GM12878 (cell line): ENCODE data around the gene MYO3B. TPM values are rescaled to one million over a fixed set of nuclear protein-coding genes. Genes with fewer than 3 reads are reported as not detected.

ENCODE experiments used
- ATAC-seq: fragments of 200-7000 bp; cut with Tn5 transposase; 3 replicates; pipeline ENCODE4 v1.9.1; 2020; ENCODE audit warnings: mild to moderate bottlenecking, moderate library complexity
- BruUV-seq: library from RNA; stranded (reverse); fragments of 400-500 nt; replicated peaks from 2 replicates; lab custom pipeline; 2021; lab: Mats Ljungman, UMichigan
- CTCF ChIA-PET: fragments of 300-600 bp; sonication (Branson Sonifier 250); formaldehyde crosslinking; extraction: SDS; loops from one replicate; lab custom pipeline; 2021; ENCODE audit warnings: inconsistent platforms; lab: Yijun Ruan, JAX
- POLR2A ChIA-PET: fragments of 350-600 bp; formaldehyde crosslinking; extraction: SDS; loops from one replicate; lab custom pipeline; 2021; ENCODE audit warnings: inconsistent platforms; lab: Charles Lee
- RAD21 ChIA-PET: fragments of 300-600 bp; sonication (Branson Sonifier 250); formaldehyde crosslinking; loops from one replicate; lab custom pipeline; 2023; ENCODE audit warnings: antibody characterized with exemption; ENCODE audit not compliant: unreplicated experiment; lab: Charles Lee
- SMC1A ChIA-PET: fragments of 300-600 bp; sonication (Branson Sonifier 250); formaldehyde crosslinking; loops from one replicate; lab custom pipeline; 2023; ENCODE audit not compliant: unreplicated experiment, uncharacterized antibody; lab: Charles Lee
- DNase-seq: peaks from one replicate; pipeline ENCODE4 v3.0.0-alpha.2; 2011; ENCODE audit warnings: low read depth, low spot score
- FAIRE-seq: peaks from 3 replicates; lab custom pipeline; 2011; peaks lifted over from hg19 to GRCh38; lab: Jason Lieb, UNC
- H2AFZ ChIP-seq: 2 replicates; pipeline ENCODE4 v1.6.0; 2011; ENCODE audit warnings: low read depth, low read length, control low read depth; ENCODE audit not compliant: control insufficient read depth
- H3K27ac ChIP-seq: 2 replicates; pipeline ENCODE4 v1.5.1; 2011; ENCODE audit warnings: control low read depth; ENCODE audit not compliant: control insufficient read depth, insufficient read depth
- H3K27me3 ChIP-seq, 2 experiments: replicated peaks in 1 of 2; 2 replicates each; pipeline versions ENCODE4 v1.6.0 to v1.6.1; 2011; ENCODE audit warnings: low read length in 1 of 2; ENCODE audit not compliant: control insufficient read depth in 2 of 2, insufficient read depth in 2 of 2
- H3K36me3 ChIP-seq, 2 experiments: 2 replicates each; pipeline ENCODE4 v1.5.1; 2011; ENCODE audit warnings: low read length in 1 of 2; ENCODE audit not compliant: control insufficient read depth in 2 of 2, insufficient read depth in 2 of 2
- H3K4me1 ChIP-seq: 2 replicates; pipeline ENCODE4 v1.6.1; 2011; ENCODE audit warnings: mild to moderate bottlenecking, low read length, moderate library complexity, mixed read lengths; ENCODE audit not compliant: control insufficient read depth, insufficient read depth
- H3K4me2 ChIP-seq: 2 replicates; pipeline ENCODE4 v1.6.0; 2011; ENCODE audit warnings: control low read depth; ENCODE audit not compliant: control insufficient read depth, insufficient read depth
- H3K4me3 ChIP-seq: fragments of 200-600 bp; sonication (generic); 2 replicates; pipeline ENCODE4 v1.5.1; 2016
- H3K79me2 ChIP-seq: 2 replicates; pipeline ENCODE4 v1.6.0; 2011; ENCODE audit warnings: low read length; ENCODE audit not compliant: control insufficient read depth, insufficient read depth
- H3K9ac ChIP-seq: 2 replicates; pipeline ENCODE4 v1.8.0; 2011; ENCODE audit warnings: low read length, control low read depth, mixed read lengths; ENCODE audit not compliant: control insufficient read depth, insufficient read depth
- H3K9me3 ChIP-seq: replicated peaks from 3 replicates; pipeline ENCODE4 v1.5.1; 2011; ENCODE audit warnings: mild to moderate bottlenecking, low read length; ENCODE audit not compliant: control insufficient read depth, insufficient read depth
- H4K20me1 ChIP-seq: 2 replicates; pipeline ENCODE4 v1.6.0; 2011; ENCODE audit not compliant: control insufficient read depth, insufficient read depth
- BACH1 ChIP-seq: fragments of 450-650 bp; IDR thresholded peaks from 2 replicates; pipeline ENCODE4 v1.6.1; 2017; ENCODE audit warnings: mild to moderate bottlenecking, borderline replicate concordance
- BHLHE40 ChIP-seq, 2 experiments: fragments of 450-650 bp in 1 of 2; IDR thresholded peaks; 2 replicates each; pipeline ENCODE4 v1.6.1; 2011 to 2017; ENCODE audit warnings: low read depth in 2 of 2, borderline replicate concordance in 1 of 2, improper control_type of control experiment in 1 of 2, low read length in 1 of 2, mild to moderate bottlenecking in 1 of 2
- CBX3 ChIP-seq: fragments of 200-600 bp; sonication (generic); IDR thresholded peaks from 2 replicates; pipeline ENCODE4 v1.6.1; 2016; ENCODE audit warnings: low read depth, borderline replicate concordance
- CREB1 ChIP-seq: IDR thresholded peaks from 2 replicates; pipeline ENCODE4 v1.6.1; 2012; ENCODE audit warnings: low read depth, mild to moderate bottlenecking, inconsistent platforms
- EGR1 ChIP-seq, 2 experiments: IDR thresholded peaks; 1 replicate in 1 of 2; 2 replicates in 1 of 2; pipeline ENCODE4 v1.6.1; 2011 to 2012; ENCODE audit warnings: low read depth in 2 of 2, low read length in 2 of 2, borderline replicate concordance in 1 of 2, mild to moderate bottlenecking in 1 of 2, moderate library complexity in 1 of 2
- EP300 ChIP-seq, 2 experiments: fragments of 150-350 bp in 1 of 2; IDR thresholded peaks; 2 replicates each; pipeline ENCODE4 v1.6.1; 2011 to 2012; ENCODE audit warnings: low read depth in 2 of 2, low read length in 2 of 2, borderline replicate concordance in 1 of 2, improper control_type of control experiment in 1 of 2, inconsistent platforms in 1 of 2; ENCODE audit not compliant: control insufficient read depth in 1 of 2
- NR2F1 ChIP-seq: fragments of 450-650 bp; conservative IDR thresholded peaks from 2 replicates; pipeline ENCODE4 v1.6.1; 2017; ENCODE audit warnings: mild to moderate bottlenecking
- POLR2AphosphoS5 ChIP-seq: IDR thresholded peaks from 2 replicates; pipeline ENCODE4 v1.6.1; 2011; ENCODE audit warnings: mild to moderate bottlenecking, low read length, inconsistent platforms
- SMC3 ChIP-seq: IDR thresholded peaks from 2 replicates; pipeline ENCODE4 v1.6.1; 2011; ENCODE audit warnings: low read length, improper control_type of control experiment, borderline replicate concordance
- ZBED1 ChIP-seq: IDR thresholded peaks from 2 replicates; pipeline ENCODE4 v1.6.1; 2016; ENCODE audit warnings: borderline replicate concordance
- ZNF217 ChIP-seq: fragments of 450-650 bp; IDR thresholded peaks from 2 replicates; pipeline ENCODE4 v1.6.1; 2017; ENCODE audit warnings: antibody characterized with exemption, mild to moderate bottlenecking
- ZNF24 ChIP-seq: fragments of 450-650 bp; IDR thresholded peaks from 2 replicates; pipeline ENCODE4 v1.6.1; 2017; ENCODE audit warnings: antibody characterized with exemption, mild to moderate bottlenecking
- WGBS: methylation state at CpG from one replicate; pipeline ENCODE4 v1.1.6; 2016; ENCODE audit warnings: low lambda C conversion rate; ENCODE audit not compliant: insufficient replicate concordance, insufficient coverage; ENCODE audit errors: missing lambda C conversion rate; 5-methylcytosine and 5-hydroxymethylcytosine counted together
- in situ Hi-C: fragments of 300-500 bp; cut with MboI; formaldehyde crosslinking; loops from 9 replicates; pipeline ENCODE4 v1.14.3; 2018; ENCODE audit warnings: mixed read lengths
- intact Hi-C: fragments of 100-400 bp; cut with micrococcal nuclease; formaldehyde crosslinking; loops from one replicate; pipeline ENCODE4 v1.14.2; 2022; ENCODE audit not compliant: unreplicated experiment
- polyA plus RNA-seq, 11 experiments: library from polyadenylated mRNA; depleted of rRNA in 4 of 11; unstranded in 6 of 11; stranded (reverse) in 5 of 11; fragments of >200 nt; fragmentation: Nextera tagmentation in 4 of 11; fragmentation: Illumina TruSeq in 1 of 11; extraction: Ambion mirVana in 4 of 11; extraction: Trizol in 1 of 11; gene quantifications; 1 replicate in 1 of 11; 2 replicates in 10 of 11; pipeline versions ENCODE4 v1.2.1 to v1.2.3, GENCODE V29; 2011 to 2016; ENCODE audit warnings: inconsistent platforms in 2 of 11, missing spikeins in 2 of 11, low read depth in 1 of 11
- total RNA-seq, 4 experiments: library from RNA; depleted of rRNA in 3 of 4; stranded (reverse); fragments of >200 nt in 3 of 4; fragmentation: Illumina TruSeq in 1 of 4; extraction: Trizol in 1 of 4; gene quantifications; 2 replicates each; pipeline versions ENCODE4 v1.2.1 to v1.2.3, GENCODE V29; 2013 to 2021

Gene MYO3B
- total and polyA plus RNA-seq, 10 of the 15 experiments (the other 5 are each of a cell fraction or from before 2014, with no cell fraction given): 1.1 to 7.1 (median 2.1) TPM

DNA sequence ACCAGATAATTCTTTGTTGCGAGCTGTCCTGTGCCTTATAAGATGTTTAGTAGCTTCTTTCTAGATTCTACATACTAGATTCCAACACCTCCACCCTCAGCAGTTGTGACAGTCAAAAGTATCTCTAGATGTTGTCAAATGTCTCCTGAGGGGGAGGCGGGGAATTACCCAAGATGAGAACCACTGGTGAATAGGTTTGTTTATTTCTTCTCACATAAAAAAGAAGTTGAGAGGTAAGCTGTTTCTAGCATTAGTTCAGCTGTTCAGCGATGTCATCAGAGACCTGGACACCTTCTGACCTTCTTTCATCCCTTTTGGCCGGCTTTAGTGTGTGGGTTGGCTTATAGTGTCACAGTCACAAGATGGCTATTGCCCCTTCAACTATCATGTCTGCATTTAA is 299.7 kb downstream of the MYO3B start:
- WGBS: 4% methylated on average over 4 of the region's 4 CpGs
- no peak overlapping the region for H2AFZ ChIP-seq
- ChIA-PET RAD21 (no interaction called here), CTCF (interaction anchor here (1.2 to 1.4 kb wide), 2 partner anchors 68 to 117 kb away, joined by 3 read pairs; no protein-coding TSS in a partner anchor), SMC1A (interaction anchor here (0.5 to 1.0 kb wide), 3 partner anchors 36 to 69 kb away, joined by 3 to 4 read pairs (median 3); no protein-coding TSS in a partner anchor), POLR2A (no interaction called here)
- H3K4me1 ChIP-seq: no peaks in the 10 kb centered on the region
- no TSS peak for BruUV-seq
- no peaks in the 10 kb centered on the region; the same call in 1 of the 2 replicates for H4K20me1 ChIP-seq
- in situ Hi-C loops (no loop called here), intact Hi-C loops (no loop called here)
- TF ChIP-seq CBX3 (no peak), ZNF217 (no peak), BACH1 (no peak), SMC3 (no peak), ZNF24 (no peak), EP300 (IDR thresholded peaks at IDR 0.05; ENCODE audit: borderline replicate concordance in 1 of 2, control insufficient read depth in 1 of 2, low read depth in 2 of 2, low read length in 2 of 2) (no peak), ZBED1 (no peak)
- no peaks in the 10 kb centered on the region for H3K27me3 ChIP-seq
- H3K79me2 ChIP-seq: no peaks in the 10 kb centered on the region
- H3K36me3 ChIP-seq: no peaks in the 10 kb centered on the region
- FAIRE-seq (no peak), ATAC-seq (no peak), DNase-seq (no peak)
- H3K27ac ChIP-seq: no peak overlapping the region
- no peak overlapping the region for H3K9ac ChIP-seq
- H3K4me3 ChIP-seq: no peak overlapping the region
- H3K4me2 ChIP-seq: no peak overlapping the region
- no peaks in the 10 kb centered on the region for H3K9me3 ChIP-seq

DNA sequence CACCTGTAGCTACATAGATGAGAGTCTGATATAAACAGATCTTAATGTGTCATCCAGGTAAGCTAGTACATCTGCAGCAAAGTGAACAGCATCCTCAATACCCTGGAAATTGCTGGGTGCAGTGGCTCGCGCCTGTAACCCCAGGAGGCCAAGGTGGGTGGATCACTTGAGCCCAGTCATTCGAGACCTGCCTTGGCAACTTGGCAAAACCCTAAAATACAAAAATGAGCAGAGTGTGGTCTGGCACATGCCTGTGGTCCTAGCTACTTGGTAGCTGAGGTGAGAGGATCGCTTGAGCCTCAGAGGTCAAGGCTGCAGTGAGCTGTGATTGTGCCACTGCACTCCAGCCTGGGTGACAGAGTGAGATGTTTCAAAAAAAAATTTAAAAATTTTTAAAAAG is 303.3 kb downstream of the MYO3B start:
- ChIA-PET CTCF (interaction anchor here (1.3 kb wide), 2 partner anchors 9 to 72 kb away, joined by 5 read pairs; no protein-coding TSS in a partner anchor), RAD21 (interaction anchor here (0.8 to 1.3 kb wide), 4 partner anchors 72 to 199 kb away, joined by 3 to 4 read pairs (median 3); no protein-coding TSS in a partner anchor), SMC1A (interaction anchor here (1.0 to 2.3 kb wide), 6 partner anchors 9 to 267 kb away, joined by 3 to 8 read pairs (median 3); no protein-coding TSS in a partner anchor), POLR2A (no interaction called here)
- Histone ChIP-seq H3K27me3 (no peaks in the 10 kb centered on the region), H3K79me2 (no peaks in the 10 kb centered on the region), H3K4me2 (no peak overlapping the region), H3K27ac (no peak overlapping the region), H3K36me3 (no peaks in the 10 kb centered on the region), H3K4me1 (no peaks in the 10 kb centered on the region), H2AFZ (no peak overlapping the region), H3K9ac (no peak overlapping the region), H4K20me1 (no peaks in the 10 kb centered on the region), H3K9me3 (no peaks in the 10 kb centered on the region), H3K4me3 (no peak overlapping the region)
- BruUV-seq: no TSS peak
- intact Hi-C loops (loop anchor here (10.0 kb wide), 1 partner anchor 334 kb away; the partner anchor contains the start of gene GAD1), in situ Hi-C loops (no loop called here)
- DNase-seq: peak; percentile 21
- under 1% methylated on average over 4 of the region's 4 CpGs for WGBS
- no peak for FAIRE-seq
- peak; percentile 88 for ATAC-seq
- TF ChIP-seq BHLHE40 (IDR thresholded peaks at IDR 0.05; ENCODE audit: borderline replicate concordance in 1 of 2, low read depth in 2 of 2, low read length in 1 of 2): peak in 1 of 2 experiments; percentile 82; a peak in 2 of 4 replicates
- no peak for TF ChIP-seq POLR2AphosphoS5
- 0 out of 2 replicates have a peak, but pooled peaks have one; percentile 22 for TF ChIP-seq NR2F1
- TF ChIP-seq CREB1: no peak
- no peak for TF ChIP-seq EGR1 (IDR thresholded peaks at IDR 0.05; ENCODE audit: borderline replicate concordance in 1 of 2, low read depth in 2 of 2, low read length in 2 of 2)
